Measurements from ENCODE around the gene MEIKIN. TPM values are rescaled to one million over a fixed set of nuclear protein-coding genes. Genes with fewer than 3 reads are reported as not detected.

MEIKIN gene
- total and polyA plus RNA-seq, 7 donors, result 0.77 TPM; not detected in 6

- H3K9me3 ChIP-seq, result peaks cover 14% of the 10 kb centered on the region
- intact Hi-C loops (cut with DNase I), result no loop called here
These were observed 81.8 kb downstream of the MEIKIN start for GRCh38 chr5:131863700-131864099.

GRCh38 chr5:131857388-131857787 is 88.1 kb downstream of the MEIKIN start:
- ATAC-seq (no peak), DNase-seq (no peak)
- Histone ChIP-seq H3K4me3 (no peak overlapping the region), H3K27me3 (ENCODE audit: insufficient read depth in 3 of 3, low read length in 2 of 3) (no peaks in the 10 kb centered on the region), H3K4me1 (no peaks in the 10 kb centered on the region), H3K27ac (no peak overlapping the region), H3K36me3 (ENCODE audit: insufficient read depth in 1 of 2, low read depth in 1 of 2) (no peaks in the 10 kb centered on the region), H3K9me3 (no peaks in the 10 kb centered on the region)
- TF ChIP-seq CTCF (IDR thresholded peaks at IDR 0.05), result no peak
- 94% methylated on average over 10 of the region's 10 CpGs for WGBS, 3 donors
- intact Hi-C loops (cut with DNase I), result no loop called here

More at GRCh38 chr5:131863700-131864099, 81.8 kb downstream of the MEIKIN start:
- WGBS, 3 donors, result 78 to 88% (median 79%) methylated on average over 5 of the region's 5 CpGs
- no peaks in the 10 kb centered on the region for H3K4me1 ChIP-seq
- H3K27me3 ChIP-seq (ENCODE audit: insufficient read depth in 3 of 3, low read length in 2 of 3), result no peaks in the 10 kb centered on the region
- ATAC-seq (no peak), DNase-seq (no peak)
- no peak for TF ChIP-seq CTCF (IDR thresholded peaks at IDR 0.05)
- H3K27ac ChIP-seq, result no peak overlapping the region
- H3K4me3 ChIP-seq, result no peak overlapping the region
- H3K36me3 ChIP-seq (ENCODE audit: insufficient read depth in 1 of 2, low read depth in 1 of 2), result no peaks in the 10 kb centered on the region

GRCh38 chr5:131855452-131855851 is 90.0 kb downstream of the MEIKIN start:
- H3K4me1 ChIP-seq, result no peaks in the 10 kb centered on the region
- ATAC-seq (no peak), DNase-seq (no peak)
- WGBS, 3 donors, result 84 to 90% (median 89%) methylated on average over 3 of the region's 3 CpGs
- intact Hi-C loops (cut with DNase I), result no loop called here
- H3K36me3 ChIP-seq (ENCODE audit: insufficient read depth in 1 of 2, low read depth in 1 of 2), result no peaks in the 10 kb centered on the region
- no peaks in the 10 kb centered on the region for H3K27me3 ChIP-seq (ENCODE audit: insufficient read depth in 3 of 3, low read length in 2 of 3)
- no peaks in the 10 kb centered on the region for H3K9me3 ChIP-seq
- H3K4me3 ChIP-seq, result no peak overlapping the region
- no peak for TF ChIP-seq CTCF (IDR thresholded peaks at IDR 0.05)
- H3K27ac ChIP-seq, result no peak overlapping the region

GRCh38 chr5:131854134-131854533 is 91.3 kb downstream of the MEIKIN start:
- no peak overlapping the region for H3K4me3 ChIP-seq
- H3K4me1 ChIP-seq, result no peaks in the 10 kb centered on the region
- no peak overlapping the region for H3K27ac ChIP-seq
- ATAC-seq (no peak), DNase-seq (no peak)
- no peaks in the 10 kb centered on the region for H3K36me3 ChIP-seq (ENCODE audit: insufficient read depth in 1 of 2, low read depth in 1 of 2)
- peaks cover under 1% of the 10 kb centered on the region for H3K9me3 ChIP-seq
- H3K27me3 ChIP-seq (ENCODE audit: insufficient read depth in 3 of 3, low read length in 2 of 3), result no peaks in the 10 kb centered on the region
- intact Hi-C loops (cut with DNase I), result no loop called here
- no peak for TF ChIP-seq CTCF (IDR thresholded peaks at IDR 0.05)

- H3K27ac ChIP-seq, result no peak overlapping the region
- DNase-seq (no peak), ATAC-seq (no peak)
- no peak overlapping the region for H3K4me3 ChIP-seq
- intact Hi-C loops (cut with DNase I), result no loop called here
- H3K9me3 ChIP-seq, result peaks cover 18% of the 10 kb centered on the region
- H3K36me3 ChIP-seq (ENCODE audit: insufficient read depth in 1 of 2, low read depth in 1 of 2), result no peaks in the 10 kb centered on the region
- no peaks in the 10 kb centered on the region for H3K27me3 ChIP-seq (ENCODE audit: insufficient read depth in 3 of 3, low read length in 2 of 3)
- no peaks in the 10 kb centered on the region for H3K4me1 ChIP-seq
- 65 to 68% (median 67%) methylated on average over 2 of the region's 2 CpGs for WGBS, 3 donors
- no peak for TF ChIP-seq CTCF (IDR thresholded peaks at IDR 0.05)
These were observed 96.8 kb downstream of the MEIKIN start for GRCh38 chr5:131848662-131849061.
